ENCODE data around the gene DYNC2I2.
A peak's percentile ranks its signal among the peaks of the same experiment; 100 is the strongest.

The DYNC2I2 gene

GRCh38 chr9:128685636-128686489 is 29.2 kb upstream of the DYNC2I2 start:
- DNase-seq (ENCODE audit: low read depth) = peak; percentile 46

GRCh38 chr9:128684325-128685199 is 27.9 kb upstream of the DYNC2I2 start:
- peak; percentile 78 for DNase-seq (ENCODE audit: low read depth)

- DNase-seq (ENCODE audit: low read depth) = no peak
These were observed 27.3 kb upstream of the DYNC2I2 start for GRCh38 chr9:128684065-128684324.

GRCh38 chr9:128683340-128684064 is 26.9 kb upstream of the DYNC2I2 start:
- peak; percentile 88 for DNase-seq (ENCODE audit: low read depth)

- DNase-seq (ENCODE audit: low read depth) = no peak
These were observed 21.1 kb upstream of the DYNC2I2 start for GRCh38 chr9:128677794-128678193.

GRCh38 chr9:128675382-128675781 is 18.7 kb upstream of the DYNC2I2 start:
- DNase-seq (ENCODE audit: low read depth) = no peak

GRCh38 chr9:128669786-128670185 is 13.1 kb upstream of the DYNC2I2 start:
- no peak for DNase-seq (ENCODE audit: low read depth)

GRCh38 chr9:128666481-128666941 is 9.9 kb upstream of the DYNC2I2 start:
- DNase-seq (ENCODE audit: low read depth) = peak; percentile 56

GRCh38 chr9:128657796-128658195 is 1.1 kb upstream of the DYNC2I2 start:
- no peak for DNase-seq (ENCODE audit: low read depth)

GRCh38 chr9:128657344-128657704 is 677 bp upstream of the DYNC2I2 start:
- no peak for DNase-seq (ENCODE audit: low read depth)

- DNase-seq (ENCODE audit: low read depth) = no peak
These were observed 2.2 kb downstream of the DYNC2I2 start for GRCh38 chr9:128654481-128654880.

- DNase-seq (ENCODE audit: low read depth) = no peak
These were observed 2.7 kb downstream of the DYNC2I2 start for GRCh38 chr9:128653908-128654307.

- DNase-seq (ENCODE audit: low read depth) = no peak
These were observed 4.8 kb downstream of the DYNC2I2 start for GRCh38 chr9:128651798-128652197.

GRCh38 chr9:128648206-128648605 is 8.4 kb downstream of the DYNC2I2 start:
- DNase-seq (ENCODE audit: low read depth) = peak; percentile 45

- DNase-seq (ENCODE audit: low read depth) = no peak
These were observed 12.9 kb downstream of the DYNC2I2 start for GRCh38 chr9:128643519-128644300.

- DNase-seq (ENCODE audit: low read depth) = no peak
These were observed 13.9 kb downstream of the DYNC2I2 start for GRCh38 chr9:128642675-128643245.

- DNase-seq (ENCODE audit: low read depth) = no peak
These were observed 16.0 kb downstream of the DYNC2I2 start for GRCh38 chr9:128640603-128641002.

- no peak for DNase-seq (ENCODE audit: low read depth)
These were observed 18.1 kb downstream of the DYNC2I2 start for GRCh38 chr9:128638580-128638979.

- DNase-seq (ENCODE audit: low read depth) = no peak
These were observed 19.0 kb downstream of the DYNC2I2 start for GRCh38 chr9:128637656-128638055.

- DNase-seq (ENCODE audit: low read depth) = no peak
These were observed 19.8 kb downstream of the DYNC2I2 start for GRCh38 chr9:128636556-128637530.

Measured in iris pigment epithelial cell (primary cell).